PC-3 (cell line): ENCODE measurements around the gene HSD11B1. TPM values are rescaled to one million over a fixed set of nuclear protein-coding genes. Genes with fewer than 3 reads are reported as not detected.

Experiments
- ATAC-seq: fragments of 200-7000 bp; cut with Tn5 transposase; 2 replicates; pipeline ENCODE4 v1.9.1; 2020; ENCODE audit warnings: mild to moderate bottlenecking, moderate library complexity
- BruUV-seq: library from RNA; stranded (reverse); fragments of 400-500 nt; replicated peaks from 2 replicates; lab custom pipeline; 2021; lab: Mats Ljungman, UMichigan
- CTCF ChIA-PET: fragments of 300-600 bp; sonication (Branson Sonifier 250); formaldehyde crosslinking; loops from one replicate; lab custom pipeline; 2022; ENCODE audit warnings: antibody characterized with exemption; lab: Charles Lee
- POLR2A ChIA-PET: fragments of 300-600 bp; sonication (Branson Sonifier 250); formaldehyde crosslinking; loops from one replicate; lab custom pipeline; 2022; ENCODE audit warnings: antibody characterized with exemption; ENCODE audit not compliant: unreplicated experiment; lab: Charles Lee
- DNase-seq: peaks from one replicate; pipeline ENCODE4 v3.0.0-alpha.2; 2015
- H2AFZ ChIP-seq: fragments of 300-600 bp; sonication (generic); 2 replicates; pipeline ENCODE4 v1.6.0; 2016; ENCODE audit warnings: antibody characterized with exemption, low read length
- H3F3A ChIP-seq: fragments of 300-600 bp; sonication (generic); one replicate; pipeline ENCODE4 v1.6.0; 2017; ENCODE audit warnings: antibody characterized with exemption, low read length, control low read depth, mild to moderate bottlenecking; ENCODE audit not compliant: unreplicated experiment
- H3K27ac ChIP-seq: fragments of 300-600 bp; sonication (generic); 2 replicates; pipeline ENCODE4 v1.5.1; 2016; ENCODE audit warnings: mild to moderate bottlenecking, low read length
- H3K27me3 ChIP-seq: fragments of 300-600 bp; sonication (generic); 2 replicates; pipeline ENCODE4 v1.6.1; 2016; ENCODE audit warnings: low read length, mixed read lengths
- H3K36me3 ChIP-seq: fragments of 300-600 bp; sonication (generic); 2 replicates; pipeline ENCODE4 v1.6.1; 2016; ENCODE audit warnings: low read depth, mixed run types, low read length, mixed read lengths
- H3K4me1 ChIP-seq: fragments of 300-600 bp; sonication (generic); 2 replicates; pipeline ENCODE4 v1.5.1; 2016; ENCODE audit warnings: low read length; ENCODE audit not compliant: insufficient read depth
- H3K4me2 ChIP-seq: fragments of 300-600 bp; sonication (generic); 2 replicates; pipeline ENCODE4 v1.6.0; 2016; ENCODE audit warnings: low read length
- H3K4me3 ChIP-seq: fragments of 300-600 bp; sonication (generic); 2 replicates; pipeline ENCODE4 v1.5.1; 2016; ENCODE audit warnings: mild to moderate bottlenecking, low read length, mixed read lengths
- H3K79me2 ChIP-seq: fragments of 300-600 bp; sonication (generic); 2 replicates; pipeline ENCODE4 v1.6.1; 2017; ENCODE audit warnings: low read length, mixed read lengths
- H3K9ac ChIP-seq: fragments of 300-600 bp; sonication (generic); 2 replicates; pipeline ENCODE4 v1.6.0; 2016; ENCODE audit warnings: mild to moderate bottlenecking, low read length
- H3K9me2 ChIP-seq: fragments of 300-600 bp; sonication (generic); replicated peaks from 2 replicates; pipeline ENCODE4 v1.6.1; 2016; ENCODE audit warnings: mixed run types, low read length, mixed read lengths
- H3K9me3 ChIP-seq: fragments of 300-600 bp; sonication (generic); 2 replicates; pipeline ENCODE4 v1.6.1; 2016; ENCODE audit warnings: low read length, mixed read lengths
- H4K20me1 ChIP-seq: fragments of 300-600 bp; sonication (generic); 2 replicates; pipeline ENCODE4 v1.6.1; 2016; ENCODE audit warnings: low read length, mixed read lengths
- CTCF ChIP-seq: fragments of 300-600 bp; sonication (generic); conservative IDR thresholded peaks from 2 replicates; pipeline ENCODE4 v1.5.1; 2017; ENCODE audit warnings: antibody characterized with exemption, low read depth, mild to moderate bottlenecking, low read length
- EZH2 ChIP-seq: fragments of 300-600 bp; sonication (generic); IDR thresholded peaks from one replicate; pipeline ENCODE4 v1.6.1; 2017; ENCODE audit warnings: antibody characterized with exemption, mild to moderate bottlenecking, low read length; ENCODE audit not compliant: unreplicated experiment
- EZH2phosphoT487 ChIP-seq: fragments of 300-600 bp; sonication (generic); IDR thresholded peaks from 2 replicates; pipeline ENCODE4 v1.6.1; 2018; ENCODE audit warnings: mild to moderate bottlenecking, antibody characterized with exemption, low read length, borderline replicate concordance
- intact Hi-C: fragments of 100-400 bp; cut with micrococcal nuclease; formaldehyde crosslinking; loops from 2 replicates; pipeline ENCODE4 v1.9.0; 2023
- total RNA-seq: library from RNA; depleted of rRNA; stranded (reverse); fragments of >200 nt; gene quantifications from 2 replicates; pipeline ENCODE4 v1.2.3, GENCODE V29; 2014

The HSD11B1 gene
- total RNA-seq, 1 experiment from 2014 or later: not detected

- CTCF ChIA-PET: interaction anchor here (0.6 kb wide), 1 partner anchor 54 kb away, joined by 3 read pairs; no protein-coding TSS in a partner anchor
- H3K79me2 ChIP-seq: no peaks in the 10 kb centered on the region
- H3K9ac ChIP-seq: no peak overlapping the region
- no peak overlapping the region for H3K27ac ChIP-seq
- DNase-seq (no peak), ATAC-seq (no peak)
- TF ChIP-seq EZH2phosphoT487 (no peak), CTCF (no peak)
- H3F3A ChIP-seq: no peaks in the 10 kb centered on the region
- intact Hi-C loops: no loop called here
- no peak overlapping the region for H3K4me2 ChIP-seq
- no peaks in the 10 kb centered on the region for H3K9me3 ChIP-seq
- H2AFZ ChIP-seq: no peak overlapping the region
- no peaks in the 10 kb centered on the region for H3K9me2 ChIP-seq
- no peak overlapping the region for H3K4me3 ChIP-seq
- BruUV-seq: no TSS peak
- no peaks in the 10 kb centered on the region for H3K27me3 ChIP-seq
- POLR2A ChIA-PET: interaction anchor here (0.6 kb wide), 1 partner anchor 83 kb away, joined by 18 read pairs; no protein-coding TSS in a partner anchor
- no peaks in the 10 kb centered on the region for H4K20me1 ChIP-seq
- H3K36me3 ChIP-seq: no peaks in the 10 kb centered on the region
- no peaks in the 10 kb centered on the region for H3K4me1 ChIP-seq
Observed at GRCh38 chr1:209723756-209724693, 19.4 kb downstream of the HSD11B1 start.

- no peaks in the 10 kb centered on the region for H3K27me3 ChIP-seq
- BruUV-seq: no TSS peak
- no peak overlapping the region for H3K4me3 ChIP-seq
- ChIA-PET CTCF (no interaction called here), POLR2A (no interaction called here)
- no peaks in the 10 kb centered on the region for H3F3A ChIP-seq
- ATAC-seq (no peak), DNase-seq (no peak)
- no peaks in the 10 kb centered on the region for H3K36me3 ChIP-seq
- H3K9me2 ChIP-seq: no peaks in the 10 kb centered on the region
- no peaks in the 10 kb centered on the region for H3K9me3 ChIP-seq
- H2AFZ ChIP-seq: no peak overlapping the region
- H3K9ac ChIP-seq: no peak overlapping the region
- H3K79me2 ChIP-seq: no peaks in the 10 kb centered on the region
- H3K4me2 ChIP-seq: no peak overlapping the region
- H3K4me1 ChIP-seq: no peaks in the 10 kb centered on the region
- H4K20me1 ChIP-seq: no peaks in the 10 kb centered on the region
- intact Hi-C loops: no loop called here
- TF ChIP-seq EZH2 (no peak), CTCF (no peak)
- H3K27ac ChIP-seq: no peak overlapping the region
Observed at GRCh38 chr1:209727286-209727685, 22.6 kb downstream of the HSD11B1 start.

- TF ChIP-seq EZH2phosphoT487: no peak
- TF ChIP-seq EZH2: no peak
- no peak for TF ChIP-seq CTCF
- no peaks in the 10 kb centered on the region for H3K27me3 ChIP-seq
- DNase-seq (no peak), ATAC-seq (no peak)
- H3K36me3 ChIP-seq: no peaks in the 10 kb centered on the region
- no peak overlapping the region for H2AFZ ChIP-seq
- H4K20me1 ChIP-seq: no peaks in the 10 kb centered on the region
- ChIA-PET POLR2A (no interaction called here), CTCF (no interaction called here)
- H3F3A ChIP-seq: no peaks in the 10 kb centered on the region
- H3K9ac ChIP-seq: no peak overlapping the region
- no peaks in the 10 kb centered on the region for H3K79me2 ChIP-seq
- H3K9me3 ChIP-seq: no peaks in the 10 kb centered on the region
- BruUV-seq: no TSS peak
- intact Hi-C loops: no loop called here
- H3K27ac ChIP-seq: no peak overlapping the region
- H3K4me1 ChIP-seq: no peaks in the 10 kb centered on the region
- no peaks in the 10 kb centered on the region for H3K9me2 ChIP-seq
- H3K4me2 ChIP-seq: no peak overlapping the region
- no peak overlapping the region for H3K4me3 ChIP-seq
Observed at GRCh38 chr1:209727785-209728184, 23.1 kb downstream of the HSD11B1 start.
